ENCODE results near the gene RFX3. TPM values are rescaled to one million over a fixed set of nuclear protein-coding genes. Genes with fewer than 3 reads are reported as not detected.

Gene RFX3
- total RNA-seq, 1 donor from 2014 or later: 3.8 TPM

DNA sequence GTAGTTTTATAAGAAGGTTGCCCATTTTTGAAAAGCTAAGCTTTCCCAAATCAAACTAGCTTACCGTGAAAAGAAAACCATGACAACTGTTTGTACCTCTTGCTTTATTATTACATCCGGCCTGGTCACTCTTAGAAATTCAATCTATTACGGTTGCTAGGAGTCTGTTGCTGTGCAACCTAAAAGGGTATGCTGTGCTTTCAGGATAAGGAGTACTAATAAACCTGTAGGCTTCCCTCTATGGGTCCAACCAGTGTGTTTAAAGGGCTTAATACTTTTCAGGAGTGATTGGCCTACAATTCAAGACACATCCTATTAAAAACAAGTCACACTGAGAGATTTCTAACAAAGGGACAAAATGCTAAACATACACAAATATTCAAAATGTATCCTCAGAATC lies 27.1 kb downstream of the RFX3 start:
- Histone ChIP-seq H3K4me1 (peaks cover 31% of the 10 kb centered on the region), H3K9me3 (replicated peaks) (no peaks in the 10 kb centered on the region), H3K36me3 (no peaks in the 10 kb centered on the region), H3K27ac (replicated peaks) (no peak overlapping the region), H3K27me3 (ENCODE audit: low read depth) (no peaks in the 10 kb centered on the region), H3K4me3 (no peak overlapping the region)
- no peak for DNase-seq
- intact Hi-C loops (cut with micrococcal nuclease): no loop called here
- TF ChIP-seq, protein P1, sequence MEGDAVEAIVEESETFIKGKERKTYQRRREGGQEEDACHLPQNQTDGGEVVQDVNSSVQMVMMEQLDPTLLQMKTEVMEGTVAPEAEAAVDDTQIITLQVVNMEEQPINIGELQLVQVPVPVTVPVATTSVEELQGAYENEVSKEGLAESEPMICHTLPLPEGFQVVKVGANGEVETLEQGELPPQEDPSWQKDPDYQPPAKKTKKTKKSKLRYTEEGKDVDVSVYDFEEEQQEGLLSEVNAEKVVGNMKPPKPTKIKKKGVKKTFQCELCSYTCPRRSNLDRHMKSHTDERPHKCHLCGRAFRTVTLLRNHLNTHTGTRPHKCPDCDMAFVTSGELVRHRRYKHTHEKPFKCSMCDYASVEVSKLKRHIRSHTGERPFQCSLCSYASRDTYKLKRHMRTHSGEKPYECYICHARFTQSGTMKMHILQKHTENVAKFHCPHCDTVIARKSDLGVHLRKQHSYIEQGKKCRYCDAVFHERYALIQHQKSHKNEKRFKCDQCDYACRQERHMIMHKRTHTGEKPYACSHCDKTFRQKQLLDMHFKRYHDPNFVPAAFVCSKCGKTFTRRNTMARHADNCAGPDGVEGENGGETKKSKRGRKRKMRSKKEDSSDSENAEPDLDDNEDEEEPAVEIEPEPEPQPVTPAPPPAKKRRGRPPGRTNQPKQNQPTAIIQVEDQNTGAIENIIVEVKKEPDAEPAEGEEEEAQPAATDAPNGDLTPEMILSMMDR (IDR thresholded peaks at IDR 0.05; ENCODE audit: borderline replicate concordance): no peak

DNA sequence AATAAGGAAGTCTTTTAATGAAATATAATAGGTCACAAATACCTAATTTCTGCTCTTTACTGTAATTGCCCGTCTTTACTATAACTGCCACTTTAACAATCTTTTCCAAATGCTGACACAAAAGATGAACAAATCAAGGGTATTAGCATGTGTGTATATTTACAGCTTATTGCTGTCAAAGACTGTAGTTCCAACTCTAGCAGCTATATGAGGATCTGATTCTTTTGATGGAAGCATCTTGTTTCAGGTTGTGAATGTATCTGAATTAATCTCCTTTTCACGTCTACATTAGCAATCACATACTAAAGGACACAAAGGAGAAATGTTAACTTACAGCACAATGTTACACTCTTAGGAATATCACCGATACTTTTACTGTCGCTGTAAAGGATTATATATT lies 27.9 kb downstream of the RFX3 start:
- DNase-seq: no peak
- TF ChIP-seq, protein P1 (IDR thresholded peaks at IDR 0.05; ENCODE audit: borderline replicate concordance): no peak
- intact Hi-C loops (cut with micrococcal nuclease): no loop called here
- no peak overlapping the region for H3K27ac ChIP-seq (replicated peaks)
- no peaks in the 10 kb centered on the region for H3K9me3 ChIP-seq (replicated peaks)
- H3K27me3 ChIP-seq (ENCODE audit: low read depth): no peaks in the 10 kb centered on the region
- H3K4me1 ChIP-seq: peaks cover 31% of the 10 kb centered on the region
- H3K4me3 ChIP-seq: no peak overlapping the region
- H3K36me3 ChIP-seq: no peaks in the 10 kb centered on the region

DNA sequence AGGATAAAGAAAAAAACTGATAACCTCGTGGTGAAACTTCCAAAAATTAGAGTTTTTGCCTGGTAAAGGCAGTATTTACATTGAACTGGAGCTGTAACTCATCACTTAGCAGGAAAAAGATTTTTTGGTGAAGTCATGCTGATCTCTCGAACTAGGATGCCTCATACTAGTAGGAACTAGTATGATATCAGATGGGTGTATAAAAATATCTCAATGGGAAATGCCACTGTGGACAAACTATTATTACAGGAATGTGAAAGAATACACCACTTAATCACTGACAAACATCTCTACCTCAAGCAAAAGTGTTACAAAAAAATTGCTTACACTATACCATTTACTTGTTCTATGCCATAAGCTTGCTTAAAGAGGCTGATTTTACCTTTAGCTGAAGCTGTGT lies 28.4 kb downstream of the RFX3 start:
- TF ChIP-seq, protein P1 (IDR thresholded peaks at IDR 0.05; ENCODE audit: borderline replicate concordance): no peak
- peaks cover 31% of the 10 kb centered on the region for H3K4me1 ChIP-seq
- no peak for DNase-seq
- intact Hi-C loops (cut with micrococcal nuclease): no loop called here
- no peaks in the 10 kb centered on the region for H3K9me3 ChIP-seq (replicated peaks)
- no peak overlapping the region for H3K27ac ChIP-seq (replicated peaks)
- no peaks in the 10 kb centered on the region for H3K36me3 ChIP-seq
- H3K27me3 ChIP-seq (ENCODE audit: low read depth): no peaks in the 10 kb centered on the region
- H3K4me3 ChIP-seq: no peak overlapping the region

DNA sequence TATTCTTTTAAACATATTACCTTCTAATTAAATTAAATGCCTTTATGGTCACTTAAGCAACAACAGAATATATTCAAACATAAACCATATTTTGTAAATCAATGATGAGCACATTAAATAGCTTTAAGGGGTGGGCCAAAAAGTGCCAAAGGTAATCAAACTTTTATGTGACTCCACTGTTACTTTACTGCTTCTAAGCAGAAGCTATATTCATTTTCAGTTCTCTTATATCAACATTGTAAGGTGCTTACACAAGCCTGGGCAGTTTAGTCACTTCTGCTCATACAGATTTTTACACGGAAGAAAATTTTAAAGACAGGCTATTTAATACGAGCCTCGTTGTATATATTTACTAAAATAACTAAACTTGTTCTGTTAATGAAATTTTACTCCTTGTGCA lies 29.9 kb downstream of the RFX3 start:
- Histone ChIP-seq H3K27me3 (ENCODE audit: low read depth) (no peaks in the 10 kb centered on the region), H3K9me3 (replicated peaks) (no peaks in the 10 kb centered on the region), H3K36me3 (no peaks in the 10 kb centered on the region), H3K4me1 (peaks cover 31% of the 10 kb centered on the region), H3K27ac (replicated peaks) (no peak overlapping the region), H3K4me3 (no peak overlapping the region)
- TF ChIP-seq, protein P1 (IDR thresholded peaks at IDR 0.05; ENCODE audit: borderline replicate concordance): no peak
- intact Hi-C loops (cut with micrococcal nuclease): no loop called here
- DNase-seq: no peak

DNA sequence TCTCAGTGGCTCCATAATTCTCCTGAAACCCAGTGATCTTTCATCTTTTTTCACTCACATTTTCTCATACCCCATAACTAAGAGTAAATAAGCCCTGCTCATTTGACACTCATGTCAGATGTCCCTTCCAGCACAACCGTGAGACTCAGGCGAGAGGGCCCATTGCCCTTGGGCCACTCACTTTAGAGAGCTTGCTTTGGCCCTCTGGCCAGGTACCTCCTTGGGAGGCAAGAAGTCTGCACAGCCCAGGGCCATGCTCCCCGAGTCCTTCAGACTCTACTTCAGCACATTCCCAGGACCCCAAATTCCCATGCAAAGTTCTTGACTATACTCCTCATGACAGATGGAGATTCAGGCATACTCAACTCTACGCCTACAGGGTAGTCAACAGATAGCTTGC lies 33.6 kb downstream of the RFX3 start:
- no peaks in the 10 kb centered on the region for H3K27me3 ChIP-seq (ENCODE audit: low read depth)
- no peak for DNase-seq
- H3K9me3 ChIP-seq (replicated peaks): no peaks in the 10 kb centered on the region
- H3K4me3 ChIP-seq: no peak overlapping the region
- H3K36me3 ChIP-seq: no peaks in the 10 kb centered on the region
- H3K4me1 ChIP-seq: peaks cover 15% of the 10 kb centered on the region
- TF ChIP-seq, protein P1 (IDR thresholded peaks at IDR 0.05; ENCODE audit: borderline replicate concordance): no peak
- intact Hi-C loops (cut with micrococcal nuclease): no loop called here
- H3K27ac ChIP-seq (replicated peaks): no peak overlapping the region

DNA sequence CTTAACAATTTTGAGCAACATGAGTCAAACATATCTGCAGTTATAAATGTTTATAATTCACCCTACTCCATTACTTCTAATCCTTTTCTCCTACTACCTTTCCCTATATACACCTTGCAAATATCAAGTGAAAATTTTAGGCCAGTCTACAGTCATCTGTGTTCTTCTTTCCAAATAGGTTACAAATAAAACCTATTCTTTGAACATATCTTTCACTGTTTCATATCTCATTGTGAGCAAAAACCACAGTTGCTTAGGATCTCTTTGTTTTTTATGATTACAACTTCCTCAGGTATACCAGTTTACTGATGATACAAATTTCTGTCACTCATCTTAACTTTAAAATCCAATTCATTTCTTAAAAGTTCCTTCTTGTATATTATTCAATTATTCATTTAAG lies 34.4 kb downstream of the RFX3 start:
- Histone ChIP-seq H3K27ac (replicated peaks) (no peak overlapping the region), H3K4me3 (no peak overlapping the region), H3K9me3 (replicated peaks) (no peaks in the 10 kb centered on the region), H3K27me3 (ENCODE audit: low read depth) (no peaks in the 10 kb centered on the region), H3K36me3 (no peaks in the 10 kb centered on the region), H3K4me1 (peaks cover 7% of the 10 kb centered on the region)
- TF ChIP-seq, protein P1 (IDR thresholded peaks at IDR 0.05; ENCODE audit: borderline replicate concordance): no peak
- intact Hi-C loops (cut with micrococcal nuclease): no loop called here
- no peak for DNase-seq

All from left ventricle myocardium inferior (tissue), 1 donor.